A549 (cell line): Measurements from ENCODE around the gene ADAD2.

Experiments
- CHD2 ChIP-seq: fragments of 150-350 bp; IDR thresholded peaks from 2 replicates; pipeline ENCODE4 v1.6.1; 2014; ENCODE audit warnings: low read length; ENCODE audit not compliant: partially characterized antibody
- EP300 ChIP-seq, 2 experiments: fragments of >200 bp; sonication (Bioruptor Twin); formaldehyde crosslinking; IDR thresholded peaks; 2 replicates in 1 of 2; 3 replicates in 1 of 2; pipeline ENCODE4 v1.6.1; 2016 to 2017
- JUNB ChIP-seq: fragments of >200 bp; sonication (Bioruptor Twin); formaldehyde crosslinking; IDR thresholded peaks from 2 replicates; pipeline ENCODE4 v1.6.1; 2016
- KDM5A ChIP-seq: fragments of 200-600 bp; sonication (generic); IDR thresholded peaks from 2 replicates; pipeline ENCODE4 v1.6.1; 2016; ENCODE audit warnings: antibody characterized with exemption, mild to moderate bottlenecking
- NPAS2 ChIP-seq: fragments of 250-450 bp; sonication (Bioruptor Pico); IDR thresholded peaks from 2 replicates; pipeline ENCODE4 v1.8.0; 2022; ENCODE audit warnings: mild to moderate bottlenecking, moderate library complexity, borderline replicate concordance
- POLR2A ChIP-seq: IDR thresholded peaks from 2 replicates; pipeline ENCODE4 v1.6.1; 2012; ENCODE audit warnings: mild to moderate bottlenecking, low read length
- POLR2AphosphoS2 ChIP-seq: conservative IDR thresholded peaks from 2 replicates; pipeline ENCODE4 v1.6.1; 2012; ENCODE audit warnings: low read length, improper control_type of control experiment, inconsistent platforms
- SREBF2 ChIP-seq: fragments of 450-650 bp; IDR thresholded peaks from 2 replicates; pipeline ENCODE4 v1.6.1; 2014; ENCODE audit warnings: mild to moderate bottlenecking, moderate library complexity
- TF ChIP-seq, protein P1 (sequence below): fragments of >200 bp; sonication (Bioruptor Twin); formaldehyde crosslinking; IDR thresholded peaks from 3 replicates; pipeline ENCODE4 v1.5.1; 2016
- TF ChIP-seq, protein P2 (sequence below): fragments of >200 bp; sonication (Bioruptor Twin); formaldehyde crosslinking; IDR thresholded peaks from 2 replicates; pipeline ENCODE4 v1.6.1; 2016
- TF ChIP-seq, protein P3 (sequence below): IDR thresholded peaks from 2 replicates; pipeline ENCODE4 v1.6.1; 2012
- TF ChIP-seq, protein P4 (sequence below): fragments of 200-600 bp; sonication (generic); IDR thresholded peaks from 2 replicates; pipeline ENCODE4 v1.6.1; 2016; ENCODE audit warnings: antibody characterized with exemption, mild to moderate bottlenecking, moderate library complexity

DNA sequence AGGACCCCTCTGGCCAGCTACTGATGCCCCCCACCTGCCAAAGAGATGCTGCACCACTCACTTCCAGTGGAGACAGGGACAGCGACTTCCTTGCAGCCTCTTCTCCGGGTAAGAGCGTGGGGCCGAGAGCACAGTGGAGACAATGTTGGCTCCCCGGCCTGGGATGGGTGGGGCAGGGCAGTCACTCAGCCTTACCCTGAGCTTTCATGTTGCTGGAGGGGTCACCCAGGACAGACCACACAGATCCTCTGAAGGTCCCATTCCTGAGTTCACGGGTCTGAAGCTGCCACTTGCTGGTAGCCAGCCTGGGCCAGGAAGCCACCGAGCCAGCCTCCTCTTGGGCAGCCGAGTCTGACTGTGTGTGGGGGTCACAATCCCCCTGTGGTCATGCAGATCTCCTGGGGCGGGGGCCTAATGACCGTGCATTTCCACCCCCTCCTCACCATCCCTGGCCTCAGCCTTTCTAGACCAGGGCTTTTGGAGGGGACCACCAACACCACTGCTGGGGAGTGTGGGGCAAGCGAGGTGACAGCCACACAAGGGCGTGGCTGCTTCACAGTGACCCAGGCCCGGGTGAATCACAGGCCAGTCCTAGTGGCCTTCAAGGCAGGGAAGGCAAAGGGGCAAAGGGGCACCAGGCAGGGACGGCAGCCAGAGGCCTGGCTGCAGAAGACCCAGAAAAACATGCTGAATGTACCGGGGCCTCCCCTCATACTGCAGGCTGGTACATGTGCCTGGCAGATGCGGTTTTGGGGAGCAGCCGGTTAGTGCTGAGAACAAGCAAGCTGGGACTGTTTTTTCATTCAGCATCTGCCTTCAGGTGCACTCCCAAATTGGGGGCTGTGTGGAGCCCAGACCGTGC lies 14.5 kb upstream of the ADAD2 start:
- TF ChIP-seq, protein P1, sequence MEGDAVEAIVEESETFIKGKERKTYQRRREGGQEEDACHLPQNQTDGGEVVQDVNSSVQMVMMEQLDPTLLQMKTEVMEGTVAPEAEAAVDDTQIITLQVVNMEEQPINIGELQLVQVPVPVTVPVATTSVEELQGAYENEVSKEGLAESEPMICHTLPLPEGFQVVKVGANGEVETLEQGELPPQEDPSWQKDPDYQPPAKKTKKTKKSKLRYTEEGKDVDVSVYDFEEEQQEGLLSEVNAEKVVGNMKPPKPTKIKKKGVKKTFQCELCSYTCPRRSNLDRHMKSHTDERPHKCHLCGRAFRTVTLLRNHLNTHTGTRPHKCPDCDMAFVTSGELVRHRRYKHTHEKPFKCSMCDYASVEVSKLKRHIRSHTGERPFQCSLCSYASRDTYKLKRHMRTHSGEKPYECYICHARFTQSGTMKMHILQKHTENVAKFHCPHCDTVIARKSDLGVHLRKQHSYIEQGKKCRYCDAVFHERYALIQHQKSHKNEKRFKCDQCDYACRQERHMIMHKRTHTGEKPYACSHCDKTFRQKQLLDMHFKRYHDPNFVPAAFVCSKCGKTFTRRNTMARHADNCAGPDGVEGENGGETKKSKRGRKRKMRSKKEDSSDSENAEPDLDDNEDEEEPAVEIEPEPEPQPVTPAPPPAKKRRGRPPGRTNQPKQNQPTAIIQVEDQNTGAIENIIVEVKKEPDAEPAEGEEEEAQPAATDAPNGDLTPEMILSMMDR, result no peak
- no peak for TF ChIP-seq KDM5A
- TF ChIP-seq, protein P2, sequence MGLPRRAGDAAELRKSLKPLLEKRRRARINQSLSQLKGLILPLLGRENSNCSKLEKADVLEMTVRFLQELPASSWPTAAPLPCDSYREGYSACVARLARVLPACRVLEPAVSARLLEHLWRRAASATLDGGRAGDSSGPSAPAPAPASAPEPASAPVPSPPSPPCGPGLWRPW, result no peak
- no peak for TF ChIP-seq POLR2A
- TF ChIP-seq POLR2AphosphoS2, result no peak
- TF ChIP-seq, protein P3, sequence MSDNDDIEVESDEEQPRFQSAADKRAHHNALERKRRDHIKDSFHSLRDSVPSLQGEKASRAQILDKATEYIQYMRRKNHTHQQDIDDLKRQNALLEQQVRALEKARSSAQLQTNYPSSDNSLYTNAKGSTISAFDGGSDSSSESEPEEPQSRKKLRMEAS, result no peak
- TF ChIP-seq CHD2, result no peak
- TF ChIP-seq JUNB, result no peak
- TF ChIP-seq, protein P4, sequence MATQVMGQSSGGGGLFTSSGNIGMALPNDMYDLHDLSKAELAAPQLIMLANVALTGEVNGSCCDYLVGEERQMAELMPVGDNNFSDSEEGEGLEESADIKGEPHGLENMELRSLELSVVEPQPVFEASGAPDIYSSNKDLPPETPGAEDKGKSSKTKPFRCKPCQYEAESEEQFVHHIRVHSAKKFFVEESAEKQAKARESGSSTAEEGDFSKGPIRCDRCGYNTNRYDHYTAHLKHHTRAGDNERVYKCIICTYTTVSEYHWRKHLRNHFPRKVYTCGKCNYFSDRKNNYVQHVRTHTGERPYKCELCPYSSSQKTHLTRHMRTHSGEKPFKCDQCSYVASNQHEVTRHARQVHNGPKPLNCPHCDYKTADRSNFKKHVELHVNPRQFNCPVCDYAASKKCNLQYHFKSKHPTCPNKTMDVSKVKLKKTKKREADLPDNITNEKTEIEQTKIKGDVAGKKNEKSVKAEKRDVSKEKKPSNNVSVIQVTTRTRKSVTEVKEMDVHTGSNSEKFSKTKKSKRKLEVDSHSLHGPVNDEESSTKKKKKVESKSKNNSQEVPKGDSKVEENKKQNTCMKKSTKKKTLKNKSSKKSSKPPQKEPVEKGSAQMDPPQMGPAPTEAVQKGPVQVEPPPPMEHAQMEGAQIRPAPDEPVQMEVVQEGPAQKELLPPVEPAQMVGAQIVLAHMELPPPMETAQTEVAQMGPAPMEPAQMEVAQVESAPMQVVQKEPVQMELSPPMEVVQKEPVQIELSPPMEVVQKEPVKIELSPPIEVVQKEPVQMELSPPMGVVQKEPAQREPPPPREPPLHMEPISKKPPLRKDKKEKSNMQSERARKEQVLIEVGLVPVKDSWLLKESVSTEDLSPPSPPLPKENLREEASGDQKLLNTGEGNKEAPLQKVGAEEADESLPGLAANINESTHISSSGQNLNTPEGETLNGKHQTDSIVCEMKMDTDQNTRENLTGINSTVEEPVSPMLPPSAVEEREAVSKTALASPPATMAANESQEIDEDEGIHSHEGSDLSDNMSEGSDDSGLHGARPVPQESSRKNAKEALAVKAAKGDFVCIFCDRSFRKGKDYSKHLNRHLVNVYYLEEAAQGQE, result no peak
- TF ChIP-seq SREBF2, result no peak
- no peak for TF ChIP-seq NPAS2 (CRISPR knock-in tag)
- no peak for TF ChIP-seq EP300 (IDR thresholded peaks at IDR 0.05)
